Neuronal stem cell (in vitro differentiated cells): ENCODE measurements around the gene SLA2.
A peak's percentile ranks its signal among the peaks of the same experiment; 100 is the strongest.

ENCODE experiments used
- DNase-seq: peaks from one replicate; pipeline ENCODE4 v3.0.0-alpha.2; 2013; ENCODE audit warnings: low spot score
- H2AFZ ChIP-seq: one replicate; pipeline ENCODE4 v1.6.1; 2013; ENCODE audit warnings: mild to moderate bottlenecking, low read length, inconsistent platforms
- H2AK5ac ChIP-seq: 2 replicates; pipeline ENCODE4 v1.6.1; 2013; ENCODE audit warnings: low read depth, mild to moderate bottlenecking, inconsistent platforms, low read length, moderate library complexity, mixed read lengths
- H2BK120ac ChIP-seq: 2 replicates; pipeline ENCODE4 v1.6.1; 2013; ENCODE audit warnings: low read depth, mild to moderate bottlenecking, inconsistent platforms, low read length, moderate library complexity, mixed read lengths
- H2BK12ac ChIP-seq: one replicate; pipeline ENCODE4 v1.6.1; 2013; ENCODE audit warnings: low read length, inconsistent platforms
- H2BK15ac ChIP-seq: 2 replicates; pipeline ENCODE4 v1.6.1; 2013; ENCODE audit warnings: mild to moderate bottlenecking, low read length, inconsistent platforms, mixed read lengths
- H2BK5ac ChIP-seq: one replicate; pipeline ENCODE4 v1.6.1; 2013; ENCODE audit warnings: inconsistent platforms, mild to moderate bottlenecking, low read length, moderate library complexity
- H3K14ac ChIP-seq: one replicate; pipeline ENCODE4 v1.6.1; 2013; ENCODE audit warnings: low read length, inconsistent platforms
- H3K18ac ChIP-seq: 2 replicates; pipeline ENCODE4 v1.6.1; 2013; ENCODE audit warnings: low read length, inconsistent platforms
- H3K23ac ChIP-seq: 2 replicates; pipeline ENCODE4 v1.6.1; 2013; ENCODE audit warnings: low read depth, mild to moderate bottlenecking, mixed read lengths, low read length, inconsistent platforms; ENCODE audit not compliant: poor library complexity
- H3K27ac ChIP-seq: replicated peaks from 3 replicates; pipeline ENCODE4 v1.5.1; 2013; ENCODE audit warnings: low read length, inconsistent platforms
- H3K27me3 ChIP-seq, 3 experiments: 2 replicates each; pipeline ENCODE4 v1.6.1; 2013; ENCODE audit warnings: low read length in 3 of 3, mild to moderate bottlenecking in 2 of 3, inconsistent platforms in 1 of 3, low read depth in 1 of 3, mixed read lengths in 1 of 3, moderate library complexity in 1 of 3; ENCODE audit not compliant: control insufficient read depth in 3 of 3, insufficient read depth in 3 of 3
- H3K36me3 ChIP-seq, 2 donors: replicated peaks in 1 of 2; 2 replicates each; pipeline ENCODE4 v1.6.1; 2013; ENCODE audit warnings: low read length in 2 of 2; ENCODE audit not compliant: control insufficient read depth in 2 of 2, insufficient read depth in 2 of 2
- H3K4ac ChIP-seq: 2 replicates; pipeline ENCODE4 v1.6.1; 2013; ENCODE audit warnings: inconsistent platforms, mild to moderate bottlenecking, low read length, moderate library complexity
- H3K4me1 ChIP-seq, 2 donors: 1 replicate in 1 of 2; 2 replicates in 1 of 2; pipeline ENCODE4 v1.6.1; 2013; ENCODE audit warnings: low read length in 2 of 2, low read depth in 1 of 2; ENCODE audit not compliant: control insufficient read depth in 2 of 2, insufficient read depth in 1 of 2
- H3K4me2 ChIP-seq: one replicate; pipeline ENCODE4 v1.6.1; 2013; ENCODE audit warnings: mild to moderate bottlenecking, low read length, inconsistent platforms; ENCODE audit not compliant: insufficient read depth, poor library complexity, severe bottlenecking
- H3K4me3 ChIP-seq, 2 donors: 2 replicates each; pipeline ENCODE4 v1.5.1; 2013; ENCODE audit warnings: low read length in 2 of 2, mild to moderate bottlenecking in 2 of 2, inconsistent platforms in 1 of 2, moderate library complexity in 1 of 2
- H3K79me1 ChIP-seq: one replicate; pipeline ENCODE4 v1.6.1; 2013; ENCODE audit warnings: low read depth, mild to moderate bottlenecking, inconsistent platforms, low read length, moderate library complexity
- H3K9ac ChIP-seq: one replicate; pipeline ENCODE4 v1.6.1; 2013; ENCODE audit warnings: mild to moderate bottlenecking, low read depth, low read length, inconsistent platforms; ENCODE audit not compliant: poor library complexity
- H3K9me3 ChIP-seq, 2 donors: replicated peaks in 1 of 2; 2 replicates each; pipeline versions ENCODE3 to v1.6.1; 2013; ENCODE audit warnings: low read length in 2 of 2, mild to moderate bottlenecking in 2 of 2, inconsistent platforms in 1 of 2, low read depth in 1 of 2, mixed read lengths in 1 of 2, moderate library complexity in 1 of 2; ENCODE audit not compliant: control insufficient read depth in 2 of 2, insufficient read depth in 1 of 2
- H4K8ac ChIP-seq: one replicate; pipeline ENCODE4 v1.6.1; 2013; ENCODE audit warnings: low read depth, mild to moderate bottlenecking, inconsistent platforms, low read length, moderate library complexity
- H4K91ac ChIP-seq: one replicate; pipeline ENCODE4 v1.6.1; 2013; ENCODE audit warnings: low read length, low read depth, mild to moderate bottlenecking, inconsistent platforms; ENCODE audit not compliant: poor library complexity
- WGBS, 2 donors: extraction: QIAGEN DNeasy Blood & Tissue Kit; methylation state at CpG; one replicate each; pipeline ENCODE4 v1.1.7; 2013; ENCODE audit warnings: missing lambda C conversion rate in 2 of 2, mixed read lengths in 1 of 2; ENCODE audit not compliant: insufficient read length in 2 of 2, insufficient replicate concordance in 1 of 2; ENCODE audit errors: extremely low coverage in 2 of 2; 5-methylcytosine and 5-hydroxymethylcytosine counted together

SLA2 gene

DNA sequence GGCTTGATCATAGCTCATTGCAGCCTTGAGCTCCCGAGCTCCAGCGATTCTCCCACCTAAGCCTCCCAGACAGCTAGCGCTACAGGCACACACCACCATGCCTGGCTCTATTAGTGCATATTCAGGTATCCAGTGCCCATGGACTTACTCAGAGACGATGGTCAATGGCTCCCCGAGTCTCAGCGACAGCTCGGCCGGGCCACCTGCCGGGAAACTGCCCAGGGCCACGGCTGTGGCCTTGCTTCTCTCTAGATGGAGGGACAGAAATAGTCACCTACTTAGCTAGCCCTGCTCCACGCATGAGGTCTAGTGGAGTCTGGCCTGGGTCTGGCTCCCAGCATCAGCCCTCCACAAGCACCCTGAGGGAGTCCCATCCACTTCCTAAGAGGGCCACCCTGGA, 11.7 kb downstream of the SLA2 start:
- no peak overlapping the region for H3K18ac ChIP-seq
- no CpG with 5 or more reads among the region's 11 CpGs for WGBS, 2 donors
- no peak overlapping the region for H4K8ac ChIP-seq
- H2AK5ac ChIP-seq, result no peak overlapping the region
- H3K27me3 ChIP-seq, result peaks cover 0 to 5% (median 0%) of the 10 kb centered on the region in 3 experiments
- H3K36me3 ChIP-seq, result no peaks in the 10 kb centered on the region
- no peaks in the 10 kb centered on the region for H3K9me3 ChIP-seq
- no peak overlapping the region for H2BK120ac ChIP-seq
- peaks cover 0 to 6% of the 10 kb centered on the region in 2 donors for H3K4me1 ChIP-seq
- no peak overlapping the region for H3K14ac ChIP-seq
- H3K23ac ChIP-seq, result no peak overlapping the region
- no peak overlapping the region for H2BK15ac ChIP-seq
- no peak overlapping the region for H3K9ac ChIP-seq
- no peak overlapping the region for H2BK12ac ChIP-seq
- peaks cover 3% of the 10 kb centered on the region for H3K79me1 ChIP-seq
- no peak overlapping the region for H3K4me2 ChIP-seq
- no peak overlapping the region for H3K27ac ChIP-seq
- H3K4me3 ChIP-seq, result no peak overlapping the region
- no peak overlapping the region for H3K4ac ChIP-seq
- no peak overlapping the region for H2AFZ ChIP-seq
- no peak for DNase-seq
- no peak overlapping the region for H4K91ac ChIP-seq
- no peak overlapping the region for H2BK5ac ChIP-seq

GRCh38 chr20:36633285-36633772, 12.7 kb downstream of the SLA2 start:
- no peak overlapping the region for H3K23ac ChIP-seq
- H2AK5ac ChIP-seq, result peak overlapping the region; percentile 8
- H4K91ac ChIP-seq, result no peak overlapping the region
- H3K27me3 ChIP-seq, result peaks cover 0 to 5% (median 0%) of the 10 kb centered on the region in 3 experiments
- H3K9me3 ChIP-seq, result no peaks in the 10 kb centered on the region
- H4K8ac ChIP-seq, result no peak overlapping the region
- no peak overlapping the region for H3K9ac ChIP-seq
- H2BK12ac ChIP-seq, result no peak overlapping the region
- no peak overlapping the region for H2AFZ ChIP-seq
- H3K79me1 ChIP-seq, result peaks cover 3% of the 10 kb centered on the region
- no CpG with 5 or more reads among the region's 9 CpGs for WGBS, 2 donors
- H3K14ac ChIP-seq, result no peak overlapping the region
- no peak overlapping the region for H3K4me3 ChIP-seq
- H2BK5ac ChIP-seq, result no peak overlapping the region
- H2BK120ac ChIP-seq, result no peak overlapping the region
- no peak overlapping the region for H3K27ac ChIP-seq
- H3K36me3 ChIP-seq, result no peaks in the 10 kb centered on the region
- H3K18ac ChIP-seq, result peak overlapping the region; percentile 80
- H3K4me1 ChIP-seq, result peaks cover 0 to 6% of the 10 kb centered on the region in 2 donors
- no peak overlapping the region for H3K4ac ChIP-seq
- DNase-seq, result no peak
- no peak overlapping the region for H3K4me2 ChIP-seq
- H2BK15ac ChIP-seq, result peak overlapping the region; percentile 16

DNA sequence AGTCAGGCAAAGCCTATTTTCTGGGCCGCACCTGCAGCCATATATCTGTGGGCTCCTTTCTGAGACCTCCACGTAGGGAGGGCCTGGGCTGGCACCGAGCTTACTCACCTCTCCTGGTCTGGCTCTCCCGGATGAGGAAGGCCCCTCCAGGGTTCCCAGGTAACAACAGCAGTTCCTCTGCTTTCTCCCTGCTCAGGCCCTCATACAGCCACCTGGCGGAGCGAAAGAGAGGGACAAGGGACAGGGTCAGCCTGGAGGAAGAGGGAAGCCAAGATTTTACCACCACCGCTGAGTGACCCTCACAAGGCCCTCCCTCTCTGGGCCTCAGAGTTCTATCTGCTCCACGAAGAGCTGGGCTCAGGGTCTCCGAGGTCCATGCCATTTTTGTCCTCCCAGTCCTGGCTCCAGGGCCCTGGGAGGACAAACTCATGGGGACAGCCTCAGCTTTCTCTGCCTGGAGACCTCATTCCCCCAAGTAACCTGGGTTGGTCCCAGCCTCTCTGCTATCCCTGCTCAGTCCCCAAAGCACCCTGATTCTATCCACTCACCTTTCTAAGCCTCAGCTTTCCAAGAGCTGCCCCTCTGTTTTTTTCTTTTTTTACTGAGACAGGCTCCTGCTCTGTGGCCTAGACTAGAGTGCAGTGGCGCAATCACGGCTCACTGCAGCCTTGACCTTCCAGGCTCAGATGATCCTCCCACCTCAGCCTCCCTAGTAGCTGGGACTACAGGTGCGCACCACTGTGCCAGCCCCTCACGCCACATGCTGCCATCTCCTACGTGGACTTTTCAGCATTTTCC, 13.3 kb downstream of the SLA2 start:
- Histone ChIP-seq H3K4me2 (no peak overlapping the region), H3K9ac (no peak overlapping the region), H3K36me3 (no peaks in the 10 kb centered on the region), H3K27ac (no peak overlapping the region), H2AK5ac (peak overlapping the region; percentile 68), H2BK120ac (no peak overlapping the region), H3K18ac (peak overlapping the region; percentile 48), H3K27me3 (peaks cover 0 to 5% (median 0%) of the 10 kb centered on the region in 3 experiments), H2BK15ac (peak overlapping the region; percentile 16), H3K4me1 (peaks cover 0 to 6% of the 10 kb centered on the region in 2 donors), H2BK12ac (no peak overlapping the region), H4K91ac (no peak overlapping the region), H3K14ac (no peak overlapping the region), H3K23ac (no peak overlapping the region), H2BK5ac (no peak overlapping the region), H2AFZ (no peak overlapping the region), H3K9me3 (no peaks in the 10 kb centered on the region), H4K8ac (no peak overlapping the region), H3K4ac (no peak overlapping the region), H3K4me3 (no peak overlapping the region), H3K79me1 (peaks cover 3% of the 10 kb centered on the region)
- no CpG with 5 or more reads among the region's 14 CpGs for WGBS, 2 donors
- DNase-seq, result no peak

- H2AFZ ChIP-seq, result no peak overlapping the region
- H3K27ac ChIP-seq, result no peak overlapping the region
- no peak overlapping the region for H2BK120ac ChIP-seq
- DNase-seq, result no peak
- peaks cover 0 to 5% (median 0%) of the 10 kb centered on the region in 3 experiments for H3K27me3 ChIP-seq
- H3K18ac ChIP-seq, result peak overlapping the region; percentile 16
- H3K79me1 ChIP-seq, result peaks cover 3% of the 10 kb centered on the region
- no peak overlapping the region for H4K8ac ChIP-seq
- H3K36me3 ChIP-seq, result no peaks in the 10 kb centered on the region
- H3K23ac ChIP-seq, result no peak overlapping the region
- no peak overlapping the region for H4K91ac ChIP-seq
- no peaks in the 10 kb centered on the region for H3K9me3 ChIP-seq
- no peak overlapping the region for H2BK5ac ChIP-seq
- peak overlapping the region; percentile 6 for H2BK15ac ChIP-seq
- H3K4me3 ChIP-seq, result no peak overlapping the region
- H3K4ac ChIP-seq, result no peak overlapping the region
- no peak overlapping the region for H2BK12ac ChIP-seq
- no CpG with 5 or more reads among the region's 3 CpGs for WGBS, 2 donors
- no peak overlapping the region for H3K14ac ChIP-seq
- H3K4me2 ChIP-seq, result no peak overlapping the region
- peak overlapping the region; percentile 68 for H2AK5ac ChIP-seq
- H3K9ac ChIP-seq, result no peak overlapping the region
- peaks cover 0 to 6% of the 10 kb centered on the region in 2 donors for H3K4me1 ChIP-seq
Observed at GRCh38 chr20:36632147-36632486, 13.9 kb downstream of the SLA2 start.
